Right renal cortex interstitium (tissue), 3 donors: ENCODE data around the gene SERINC1. TPM values are rescaled to one million over a fixed set of nuclear protein-coding genes. Genes with fewer than 3 reads are reported as not detected.

ENCODE experiments used
- DNase-seq, 3 donors: peaks; one replicate each; pipeline ENCODE4 v3.0.0-alpha.2; 2013; ENCODE audit warnings: low read depth in 3 of 3, low spot score in 2 of 3
- polyA plus RNA-seq, 3 donors: library from polyadenylated mRNA; unstranded; fragments of 120-200 nt; gene quantifications; one replicate each; pipeline ENCODE4 v1.2.1, GENCODE V29; 2013; ENCODE audit not compliant: insufficient read length in 3 of 3

Gene SERINC1
- polyA plus RNA-seq, 3 donors: 249 to 272 (median 272) TPM

GRCh38 chr6:122399055-122399347 is 72.6 kb downstream of the SERINC1 start:
- DNase-seq: no peak

DNA sequence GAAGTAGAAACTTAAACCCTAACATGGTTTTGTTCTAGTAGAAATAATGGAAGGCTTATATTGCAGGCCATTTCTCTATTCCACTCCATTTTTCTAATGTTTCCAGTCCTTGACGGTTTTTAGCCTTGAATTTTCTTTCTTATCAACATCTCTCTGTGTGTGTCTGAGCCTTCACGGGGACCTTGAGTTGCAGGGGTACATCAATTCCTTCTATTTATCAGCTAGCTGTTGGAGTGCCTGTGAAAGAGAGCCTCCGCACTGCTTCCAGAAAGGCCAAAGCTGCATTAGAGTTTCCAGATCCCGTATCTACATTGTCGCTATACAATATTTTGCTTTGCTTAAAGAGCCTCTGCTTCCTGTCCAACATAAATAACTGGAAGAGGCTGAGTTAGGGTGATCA is 77.6 kb downstream of the SERINC1 start:
- no peak for DNase-seq

- DNase-seq: no peak
Observed at GRCh38 chr6:122393351-122393896, 78.2 kb downstream of the SERINC1 start.

Other genes starting within 250 kb of the SERINC1 start
- 10 to 100 TPM; 36.2 to 40.4 (median 38.8) TPM for gene HSF2, start 72.2 kb downstream of the SERINC1 start, polyA plus RNA-seq
- 1 to 10 TPM; 1.7 to 2.0 (median 1.8) TPM for gene PKIB, start 138.6 kb upstream of the SERINC1 start, polyA plus RNA-seq